ENCODE data around the gene ELF1. TPM values are rescaled to one million over a fixed set of nuclear protein-coding genes. Genes with fewer than 3 reads are reported as not detected.

Gene ELF1
- total and polyA plus RNA-seq, 2 donors (not counting 3 experiments of a cell fraction or from before 2014, with no cell fraction given), result 31.8 to 61.2 TPM

DNA sequence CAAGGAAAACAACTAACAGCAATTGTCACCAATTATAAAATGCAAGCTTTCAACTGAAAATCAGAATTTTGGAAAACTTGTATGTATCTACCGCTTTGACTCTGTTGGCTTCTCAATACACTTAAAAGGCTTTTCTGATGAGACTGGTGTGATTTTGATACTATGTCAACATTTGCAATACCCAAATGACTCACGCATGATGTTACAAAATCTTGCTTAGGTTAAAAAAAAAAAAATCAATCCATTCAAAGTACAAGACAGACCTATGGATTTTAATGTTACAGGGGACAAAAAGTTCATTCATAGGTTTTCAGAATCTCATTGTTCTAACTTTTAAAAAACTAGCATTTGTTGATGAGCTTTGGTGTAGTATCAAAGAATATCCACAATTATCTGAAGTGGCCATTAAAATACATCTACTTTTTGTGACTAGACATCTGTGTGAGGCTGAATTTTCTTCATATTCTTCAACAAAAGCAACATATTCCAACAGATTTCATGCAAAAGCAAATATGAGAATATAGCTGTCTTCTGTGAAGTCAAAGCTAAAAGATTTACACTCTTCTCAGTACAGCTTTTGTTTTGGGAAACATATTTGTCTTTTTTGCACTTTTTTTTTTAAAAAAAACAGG, 10.7 kb downstream of the ELF1 start:
- Histone ChIP-seq H3K4me1 (ENCODE audit: control insufficient read depth, extremely low read depth, insufficient read depth, low read length) (peaks cover 16% of the 10 kb centered on the region), H3K4me3 (replicated peaks in 1 of 3; ENCODE audit: insufficient read depth in 1 of 3, low read depth in 1 of 3, low read length in 3 of 3) (no peak overlapping the region), H3K27ac (ENCODE audit: insufficient read depth, low read depth, low read length) (no peak overlapping the region), H3K4me2 (ENCODE audit: insufficient read depth, low read length) (no peak overlapping the region), H3K27me3 (ENCODE audit: control insufficient read depth in 2 of 2, insufficient read depth in 2 of 2, low read length in 2 of 2) (no peaks in the 10 kb centered on the region), H3K9me3 (replicated peaks; ENCODE audit: control insufficient read depth, insufficient read depth, low read length) (no peaks in the 10 kb centered on the region), H3K9me1 (replicated peaks; ENCODE audit: control insufficient read depth, extremely low read depth, insufficient read depth, low read length) (no peaks in the 10 kb centered on the region), H3K9ac (replicated peaks; ENCODE audit: extremely low read depth, insufficient read depth, low read length) (no peak overlapping the region), H3K36me3 (ENCODE audit: control insufficient read depth in 2 of 2, extremely low read depth in 1 of 2, insufficient read depth in 2 of 2, low read length in 2 of 2) (no peaks in the 10 kb centered on the region), H2AFZ (ENCODE audit: low read depth, low read length) (no peak overlapping the region), H4K20me1 (replicated peaks; ENCODE audit: control insufficient read depth, extremely low read depth, insufficient read depth, low read length) (no peaks in the 10 kb centered on the region), H3K79me2 (ENCODE audit: control insufficient read depth, insufficient read depth, low read length) (peaks cover 52% of the 10 kb centered on the region)
- POLR2A ChIA-PET, result no interaction called here
- no peak for TF ChIP-seq POLR2A (IDR thresholded peaks at IDR 0.05; ENCODE audit: low read depth, low read length)
- no peak for TF ChIP-seq POLR2AphosphoS5 (IDR thresholded peaks at IDR 0.05; ENCODE audit: insufficient read depth, low read depth, low read length)
- no peak for TF ChIP-seq FOS (IDR thresholded peaks at IDR 0.05; ENCODE audit: borderline replicate concordance, insufficient read depth, low read length)
- TF ChIP-seq, protein P1, sequence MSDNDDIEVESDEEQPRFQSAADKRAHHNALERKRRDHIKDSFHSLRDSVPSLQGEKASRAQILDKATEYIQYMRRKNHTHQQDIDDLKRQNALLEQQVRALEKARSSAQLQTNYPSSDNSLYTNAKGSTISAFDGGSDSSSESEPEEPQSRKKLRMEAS (IDR thresholded peaks at IDR 0.05; ENCODE audit: insufficient read depth, insufficient read length), result no peak
- TF ChIP-seq, protein P2, sequence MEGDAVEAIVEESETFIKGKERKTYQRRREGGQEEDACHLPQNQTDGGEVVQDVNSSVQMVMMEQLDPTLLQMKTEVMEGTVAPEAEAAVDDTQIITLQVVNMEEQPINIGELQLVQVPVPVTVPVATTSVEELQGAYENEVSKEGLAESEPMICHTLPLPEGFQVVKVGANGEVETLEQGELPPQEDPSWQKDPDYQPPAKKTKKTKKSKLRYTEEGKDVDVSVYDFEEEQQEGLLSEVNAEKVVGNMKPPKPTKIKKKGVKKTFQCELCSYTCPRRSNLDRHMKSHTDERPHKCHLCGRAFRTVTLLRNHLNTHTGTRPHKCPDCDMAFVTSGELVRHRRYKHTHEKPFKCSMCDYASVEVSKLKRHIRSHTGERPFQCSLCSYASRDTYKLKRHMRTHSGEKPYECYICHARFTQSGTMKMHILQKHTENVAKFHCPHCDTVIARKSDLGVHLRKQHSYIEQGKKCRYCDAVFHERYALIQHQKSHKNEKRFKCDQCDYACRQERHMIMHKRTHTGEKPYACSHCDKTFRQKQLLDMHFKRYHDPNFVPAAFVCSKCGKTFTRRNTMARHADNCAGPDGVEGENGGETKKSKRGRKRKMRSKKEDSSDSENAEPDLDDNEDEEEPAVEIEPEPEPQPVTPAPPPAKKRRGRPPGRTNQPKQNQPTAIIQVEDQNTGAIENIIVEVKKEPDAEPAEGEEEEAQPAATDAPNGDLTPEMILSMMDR (IDR thresholded peaks at IDR 0.05; ENCODE audit: extremely low read depth in 1 of 2, insufficient read depth in 1 of 2, low read depth in 1 of 2, low read length in 2 of 2), result no peak
- TF ChIP-seq JUN (IDR thresholded peaks at IDR 0.05; ENCODE audit: borderline replicate concordance, insufficient read depth, insufficient read length, low read depth), result no peak
- no peak for TF ChIP-seq GATA2 (IDR thresholded peaks at IDR 0.05; ENCODE audit: insufficient read depth, insufficient read length, low read depth, low read length)
- TF ChIP-seq MYC (IDR thresholded peaks at IDR 0.05; ENCODE audit: low read depth, low read length), result no peak
- TF ChIP-seq EZH2 (IDR thresholded peaks at IDR 0.05; ENCODE audit: borderline replicate concordance, low read depth, low read length, severe bottlenecking), result no peak
- DNase-seq (ENCODE audit: low read depth, low spot score), result no peak
- no TSS peak for BruUV-seq (replicated peaks)
- FAIRE-seq, result no peak
- CTCF ChIA-PET, result interaction anchor here (0.7 to 1.3 kb wide), 4 partner anchors 9 to 23 kb away, joined by 3 to 4 read pairs (median 4); no protein-coding TSS in a partner anchor
- intact Hi-C loops (cut with micrococcal nuclease), result no loop called here
- dilution Hi-C loops (cut with MboI; ENCODE audit: extremely low pct_ligation_motif_present, low sequenced_read_pairs), result no loop called here
